NCI-H2081 (cell line): Measurements from ENCODE around the gene ZNF878.

Source experiments
- DNase-seq, 2 experiments: peaks; one replicate each; lab custom pipeline; 2025; lab: John Stamatoyannopoulos, UW

The ZNF878 gene

DNA sequence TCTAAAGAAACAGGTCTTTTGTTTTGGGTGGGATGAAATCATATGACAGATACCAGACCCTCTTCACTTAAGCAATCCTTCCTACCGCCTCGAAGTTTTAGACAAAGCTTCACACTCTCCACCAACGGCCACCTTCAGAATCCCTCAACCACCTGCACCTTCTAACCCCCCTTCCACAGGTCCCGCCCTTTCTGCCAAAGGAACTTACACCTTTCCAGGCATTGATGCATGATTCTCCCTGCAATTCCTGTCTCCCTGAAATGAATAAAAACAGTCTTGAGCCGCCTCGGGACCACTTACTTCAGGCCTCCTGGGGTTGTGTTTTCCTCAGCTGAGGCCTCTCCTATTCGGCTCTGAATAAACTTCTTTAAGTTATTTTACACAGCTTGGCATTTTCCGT lies 18.1 kb downstream of the ZNF878 start:
- DNase-seq, result no peak

GRCh38 chr19:12034198-12034597 lies 18.6 kb downstream of the ZNF878 start:
- no peak for DNase-seq

DNA sequence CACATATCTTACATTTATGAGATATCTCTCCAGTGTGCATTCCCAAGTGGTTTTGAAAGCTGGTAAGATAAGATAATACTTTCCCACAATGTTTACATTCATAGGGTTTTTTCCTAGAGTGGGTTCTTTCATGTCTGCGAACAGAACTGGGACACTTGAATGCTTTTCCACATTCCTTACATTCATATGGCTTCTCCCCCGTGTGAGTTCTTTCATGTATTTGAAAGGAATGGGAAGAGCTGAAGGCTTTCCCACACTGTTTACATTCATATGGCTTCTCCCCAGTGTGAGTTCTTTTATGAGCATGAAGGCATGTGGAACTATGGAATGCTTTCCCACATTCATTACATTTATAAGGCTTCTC lies 37.0 kb downstream of the ZNF878 start:
- DNase-seq, result no peak

GRCh38 chr19:12015015-12015752 lies 37.6 kb downstream of the ZNF878 start:
- no peak for DNase-seq

DNA sequence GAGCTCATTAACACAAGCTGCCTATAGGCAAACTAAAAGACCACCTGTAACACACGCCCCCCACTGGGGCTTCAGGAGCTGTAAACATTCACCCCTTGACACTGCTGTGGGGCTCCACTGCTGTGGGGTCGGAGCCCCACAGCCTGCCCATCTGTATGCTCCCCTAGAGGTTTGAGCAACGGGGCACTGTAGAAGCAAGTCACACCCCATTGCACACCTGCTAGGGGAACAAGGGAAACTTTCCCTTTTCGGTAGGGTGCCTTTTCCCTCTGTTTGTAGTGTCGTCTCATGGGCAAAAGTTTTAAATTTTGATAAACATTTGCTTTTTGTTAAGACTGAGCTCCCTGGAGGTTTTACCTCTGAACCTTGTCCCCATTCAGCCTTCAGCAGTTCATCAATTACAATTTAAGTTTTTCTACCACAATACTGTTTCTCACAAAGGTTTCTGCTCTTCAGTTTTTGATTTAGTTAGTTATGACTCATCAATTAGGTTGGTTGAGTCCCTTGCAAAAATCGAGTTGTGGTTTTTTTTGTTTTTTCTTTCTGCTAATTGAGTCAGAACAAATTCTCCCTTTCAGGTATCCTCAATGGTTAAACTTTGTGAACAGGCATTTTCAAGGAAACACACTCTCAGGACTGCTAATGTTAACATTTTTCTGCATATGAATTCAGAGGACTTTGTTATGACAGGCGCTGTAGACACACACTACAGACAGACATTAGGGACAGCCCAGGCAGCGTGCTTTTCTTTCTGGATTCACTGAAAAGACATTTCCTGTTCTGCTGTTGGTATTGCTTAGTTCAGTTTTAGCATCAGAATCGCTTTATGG lies 52.4 kb downstream of the ZNF878 start:
- no peak for DNase-seq

DNA sequence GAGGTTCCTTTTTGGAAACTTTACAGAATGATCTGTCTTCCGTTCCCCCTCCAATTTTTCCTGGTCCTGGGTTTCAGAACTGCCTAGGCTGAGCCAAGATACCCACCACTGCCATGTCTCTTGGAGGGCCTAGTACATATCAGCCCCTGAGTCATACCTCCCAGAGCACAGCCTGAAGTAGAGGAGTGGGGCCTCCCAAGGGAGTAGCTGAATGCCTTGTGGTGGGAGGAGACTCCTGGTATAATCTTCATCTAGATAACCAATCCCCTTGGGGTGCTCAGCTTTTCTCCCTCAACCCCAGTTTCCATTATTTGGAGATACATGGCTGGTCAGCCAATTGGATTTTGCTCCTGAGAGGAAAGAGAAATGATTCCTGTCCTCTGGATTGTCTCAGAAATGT lies 57.6 kb downstream of the ZNF878 start:
- DNase-seq, result no peak
